ENCODE data around the gene TFRC. TPM values are rescaled to one million over a fixed set of nuclear protein-coding genes. Genes with fewer than 3 reads are reported as not detected.
"Not testable (repeated sequence)": the region's sequence is repeated elsewhere in the genome, so short reads cannot be mapped to it uniquely, and the experiment has no call there.

The TFRC gene
- total RNA-seq, 1 donor from 2014 or later: 76.4 TPM

- no peaks in the 10 kb centered on the region for H3K27me3 ChIP-seq (ENCODE audit: low read depth)
- TF ChIP-seq, protein P1, sequence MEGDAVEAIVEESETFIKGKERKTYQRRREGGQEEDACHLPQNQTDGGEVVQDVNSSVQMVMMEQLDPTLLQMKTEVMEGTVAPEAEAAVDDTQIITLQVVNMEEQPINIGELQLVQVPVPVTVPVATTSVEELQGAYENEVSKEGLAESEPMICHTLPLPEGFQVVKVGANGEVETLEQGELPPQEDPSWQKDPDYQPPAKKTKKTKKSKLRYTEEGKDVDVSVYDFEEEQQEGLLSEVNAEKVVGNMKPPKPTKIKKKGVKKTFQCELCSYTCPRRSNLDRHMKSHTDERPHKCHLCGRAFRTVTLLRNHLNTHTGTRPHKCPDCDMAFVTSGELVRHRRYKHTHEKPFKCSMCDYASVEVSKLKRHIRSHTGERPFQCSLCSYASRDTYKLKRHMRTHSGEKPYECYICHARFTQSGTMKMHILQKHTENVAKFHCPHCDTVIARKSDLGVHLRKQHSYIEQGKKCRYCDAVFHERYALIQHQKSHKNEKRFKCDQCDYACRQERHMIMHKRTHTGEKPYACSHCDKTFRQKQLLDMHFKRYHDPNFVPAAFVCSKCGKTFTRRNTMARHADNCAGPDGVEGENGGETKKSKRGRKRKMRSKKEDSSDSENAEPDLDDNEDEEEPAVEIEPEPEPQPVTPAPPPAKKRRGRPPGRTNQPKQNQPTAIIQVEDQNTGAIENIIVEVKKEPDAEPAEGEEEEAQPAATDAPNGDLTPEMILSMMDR (IDR thresholded peaks at IDR 0.05; ENCODE audit: borderline replicate concordance): no peak
- no peak overlapping the region for H3K4me3 ChIP-seq
- H3K36me3 ChIP-seq: no peaks in the 10 kb centered on the region
- H3K4me1 ChIP-seq: no peaks in the 10 kb centered on the region
- no peak overlapping the region for H3K27ac ChIP-seq (replicated peaks)
- DNase-seq: no peak
- H3K9me3 ChIP-seq (replicated peaks): peaks cover 13% of the 10 kb centered on the region
- intact Hi-C loops (cut with micrococcal nuclease): no loop called here
Observed at GRCh38 chr3:196042673-196043072, 39.2 kb downstream of the TFRC start.

DNA sequence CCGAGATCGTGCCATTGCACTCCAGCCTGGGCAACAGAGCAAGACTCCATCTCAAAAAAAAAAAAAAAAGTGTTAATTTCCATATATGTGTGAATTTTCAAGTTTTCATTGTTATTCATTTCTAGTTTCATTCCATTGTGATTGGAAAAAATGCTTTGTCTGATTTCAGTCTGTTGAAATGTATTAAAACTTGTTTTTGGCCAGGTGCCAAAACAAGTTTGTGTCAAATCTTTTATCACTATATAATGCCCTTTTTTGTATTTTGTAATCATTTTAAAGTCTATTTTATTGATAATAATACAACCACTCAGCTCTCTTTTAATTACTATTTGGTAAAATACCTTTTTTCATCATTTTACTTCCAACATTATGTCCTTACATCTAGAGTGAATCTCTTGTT lies 42.5 kb downstream of the TFRC start:
- Histone ChIP-seq H3K27ac (replicated peaks) (no peak overlapping the region), H3K9me3 (replicated peaks) (peaks cover 13% of the 10 kb centered on the region), H3K36me3 (no peaks in the 10 kb centered on the region), H3K4me3 (no peak overlapping the region), H3K27me3 (ENCODE audit: low read depth) (no peaks in the 10 kb centered on the region), H3K4me1 (no peaks in the 10 kb centered on the region)
- no peak for DNase-seq
- intact Hi-C loops (cut with micrococcal nuclease): no loop called here
- TF ChIP-seq, protein P1 (IDR thresholded peaks at IDR 0.05; ENCODE audit: borderline replicate concordance): no peak

DNA sequence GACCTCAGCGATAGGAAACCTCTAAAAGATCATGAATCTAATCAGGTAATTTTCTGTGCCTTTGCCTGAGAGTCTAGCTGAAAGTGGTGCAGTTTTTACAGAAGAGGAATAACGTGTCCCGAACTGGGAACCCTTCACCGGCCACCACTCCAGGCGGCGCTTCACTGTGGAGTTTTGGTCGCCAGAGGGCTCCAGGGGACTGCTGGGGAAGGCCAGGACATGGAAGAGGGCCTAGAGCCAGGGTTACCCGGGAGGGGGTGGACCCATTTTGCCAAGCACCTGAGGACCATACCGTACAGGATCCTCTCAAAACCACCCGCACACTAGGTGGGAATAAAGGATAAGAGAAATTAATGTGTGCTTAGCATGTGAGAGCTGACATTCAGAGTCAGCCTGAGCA lies 55.8 kb downstream of the TFRC start:
- H3K36me3 ChIP-seq; H3K4me3 ChIP-seq; H3K27ac ChIP-seq (replicated peaks); DNase-seq; H3K9me3 ChIP-seq (replicated peaks); H3K4me1 ChIP-seq; intact Hi-C loops (cut with micrococcal nuclease): not testable (repeated sequence)
- H3K27me3 ChIP-seq (ENCODE audit: low read depth): peaks cover 16% of the 10 kb centered on the region
- TF ChIP-seq, protein P1 (IDR thresholded peaks at IDR 0.05; ENCODE audit: borderline replicate concordance): peak; percentile 58

- peaks cover 16% of the 10 kb centered on the region for H3K27me3 ChIP-seq (ENCODE audit: low read depth)
- intact Hi-C loops (cut with micrococcal nuclease): no loop called here
- no peaks in the 10 kb centered on the region for H3K36me3 ChIP-seq
- H3K27ac ChIP-seq (replicated peaks): no peak overlapping the region
- DNase-seq: no peak
- H3K9me3 ChIP-seq (replicated peaks): no peaks in the 10 kb centered on the region
- H3K4me3 ChIP-seq: no peak overlapping the region
- TF ChIP-seq, protein P1 (IDR thresholded peaks at IDR 0.05; ENCODE audit: borderline replicate concordance): no peak
- H3K4me1 ChIP-seq: no peaks in the 10 kb centered on the region
Observed at GRCh38 chr3:196024968-196025367, 56.9 kb downstream of the TFRC start.

DNA sequence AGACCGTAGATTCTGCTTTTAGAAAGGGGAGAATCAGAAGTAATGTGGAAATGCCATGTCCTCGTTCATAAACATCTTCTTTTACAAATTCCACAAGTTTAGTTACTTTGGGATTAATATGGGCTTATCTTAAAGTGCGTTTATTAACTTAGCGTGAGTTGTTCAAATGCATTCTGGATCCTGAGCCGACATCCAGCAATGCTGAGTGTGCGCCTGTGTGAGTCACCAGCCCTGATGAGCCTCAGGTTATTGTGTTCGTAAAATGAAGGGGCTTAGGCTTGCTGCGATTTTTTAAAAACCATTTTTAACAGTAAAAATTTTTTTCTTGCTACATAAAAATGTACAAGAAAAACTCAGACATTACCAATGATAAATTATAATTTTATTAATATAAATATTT lies 57.9 kb downstream of the TFRC start:
- intact Hi-C loops (cut with micrococcal nuclease): no loop called here
- Histone ChIP-seq H3K9me3 (replicated peaks) (no peaks in the 10 kb centered on the region), H3K27me3 (ENCODE audit: low read depth) (peaks cover 9% of the 10 kb centered on the region), H3K4me1 (no peaks in the 10 kb centered on the region), H3K27ac (replicated peaks) (no peak overlapping the region), H3K4me3 (no peak overlapping the region), H3K36me3 (no peaks in the 10 kb centered on the region)
- no peak for DNase-seq
- TF ChIP-seq, protein P1 (IDR thresholded peaks at IDR 0.05; ENCODE audit: borderline replicate concordance): no peak

DNA sequence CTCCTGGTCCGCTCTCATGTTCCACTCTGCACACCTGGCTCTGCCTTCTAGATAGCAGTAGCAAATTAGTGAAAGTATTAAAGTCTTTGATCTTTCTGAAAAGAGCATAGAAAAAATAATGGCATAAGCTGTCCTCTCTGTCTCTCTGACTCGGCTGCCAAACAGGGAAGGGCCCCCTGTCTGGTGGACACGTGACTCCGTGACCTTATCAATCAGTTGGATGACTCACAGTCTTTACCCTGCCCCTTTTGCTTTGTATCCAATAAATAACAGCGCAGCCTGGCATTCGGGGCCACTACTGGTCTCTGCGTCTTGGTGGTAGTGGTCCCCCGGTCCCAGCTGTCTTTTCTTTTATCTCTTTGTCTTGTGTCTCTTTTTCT lies 59.4 kb downstream of the TFRC start:
- H3K9me3 ChIP-seq (replicated peaks); H3K4me3 ChIP-seq; DNase-seq; H3K36me3 ChIP-seq; intact Hi-C loops (cut with micrococcal nuclease); H3K4me1 ChIP-seq; H3K27ac ChIP-seq (replicated peaks); H3K27me3 ChIP-seq (ENCODE audit: low read depth): not testable (repeated sequence)

All from left ventricle myocardium inferior (tissue), 1 donor.